Calu3 (cell line): ENCODE results near the gene GCNA. TPM values are rescaled to one million over a fixed set of nuclear protein-coding genes. Genes with fewer than 3 reads are reported as not detected.
"Not testable (repeated sequence)": the region's sequence is repeated elsewhere in the genome, so short reads cannot be mapped to it uniquely, and the experiment has no call there.

Experiments
- BruUV-seq: library from RNA; stranded (reverse); fragments of 400-500 nt; replicated peaks from 2 replicates; lab custom pipeline; 2021; lab: Mats Ljungman, UMichigan
- CTCF ChIA-PET: fragments of 300-600 bp; sonication (Branson Sonifier 250); formaldehyde crosslinking; loops from one replicate; lab custom pipeline; 2022; ENCODE audit warnings: antibody characterized with exemption; lab: Charles Lee
- DNase-seq: peaks from one replicate; pipeline ENCODE4 v3.0.0; 2022
- H3K27ac Mint-ChIP-seq: one replicate; pipeline ENCODE4 v1.8.0; 2022; ENCODE audit warnings: mixed read lengths; ENCODE audit not compliant: unreplicated experiment
- H3K27me3 Mint-ChIP-seq: one replicate; pipeline ENCODE4 v1.8.0; 2022; ENCODE audit warnings: mixed read lengths; ENCODE audit not compliant: unreplicated experiment
- H3K36me3 Mint-ChIP-seq: one replicate; pipeline ENCODE4 v1.8.0; 2022; ENCODE audit warnings: mild to moderate bottlenecking, moderate library complexity, mixed read lengths; ENCODE audit not compliant: insufficient read depth, unreplicated experiment
- H3K4me1 Mint-ChIP-seq: one replicate; pipeline ENCODE4 v1.8.0; 2022; ENCODE audit warnings: mild to moderate bottlenecking, low read depth, mixed read lengths; ENCODE audit not compliant: unreplicated experiment
- H3K4me3 Mint-ChIP-seq: one replicate; pipeline ENCODE4 v1.8.0; 2022; ENCODE audit warnings: mild to moderate bottlenecking, low read depth, moderate library complexity, mixed read lengths; ENCODE audit not compliant: unreplicated experiment
- H3K9me3 Mint-ChIP-seq: one replicate; pipeline ENCODE4 v1.8.0; 2022; ENCODE audit warnings: low read depth, mixed read lengths; ENCODE audit not compliant: unreplicated experiment
- CTCF ChIP-seq: fragments of 200-600 bp; IDR thresholded peaks from one replicate; pipeline ENCODE4 v1.8.0; 2022; ENCODE audit warnings: antibody characterized with exemption; ENCODE audit not compliant: unreplicated experiment
- intact Hi-C: fragments of 100-400 bp; cut with micrococcal nuclease; formaldehyde crosslinking; loops from one replicate; pipeline ENCODE4 v1.10.0; 2022; ENCODE audit not compliant: unreplicated experiment
- total RNA-seq: library from RNA; stranded (reverse); gene quantifications from 2 replicates; pipeline ENCODE4 v1.2.3, GENCODE V29; 2022

Gene GCNA
- total RNA-seq, 1 experiment from 2014 or later: 8.1 TPM

- TF ChIP-seq CTCF: no peak
- Mint-ChIP-seq H3K27ac (no peak overlapping the region), H3K9me3 (no peaks in the 10 kb centered on the region), H3K36me3 (peaks cover 78% of the 10 kb centered on the region), H3K4me1 (peaks cover 17% of the 10 kb centered on the region), H3K27me3 (no peaks in the 10 kb centered on the region), H3K4me3 (no peak overlapping the region)
- DNase-seq: no peak
- CTCF ChIA-PET: no interaction called here
- BruUV-seq: no TSS peak
- intact Hi-C loops: no loop called here
Measured at GRCh38 chrX:71558920-71559319, 19.3 kb upstream of the GCNA start.

GRCh38 chrX:71559773-71560172, 18.5 kb upstream of the GCNA start:
- H3K27me3 Mint-ChIP-seq, BruUV-seq, H3K9me3 Mint-ChIP-seq, H3K4me3 Mint-ChIP-seq, CTCF ChIA-PET, DNase-seq, intact Hi-C loops, H3K27ac Mint-ChIP-seq: not testable (repeated sequence)
- peaks cover 80% of the 10 kb centered on the region for H3K36me3 Mint-ChIP-seq
- peaks cover 17% of the 10 kb centered on the region for H3K4me1 Mint-ChIP-seq

- Mint-ChIP-seq H3K4me3 (no peak overlapping the region), H3K9me3 (no peaks in the 10 kb centered on the region), H3K4me1 (no peaks in the 10 kb centered on the region), H3K27me3 (no peaks in the 10 kb centered on the region), H3K36me3 (peaks cover 79% of the 10 kb centered on the region), H3K27ac (no peak overlapping the region)
- CTCF ChIA-PET: no interaction called here
- DNase-seq: no peak
- no TSS peak for BruUV-seq
- TF ChIP-seq CTCF: no peak
- intact Hi-C loops: no loop called here
Measured at GRCh38 chrX:71563921-71564320, 14.3 kb upstream of the GCNA start.

GRCh38 chrX:71565474-71566041, 12.7 kb upstream of the GCNA start:
- Mint-ChIP-seq H3K4me1 (no peaks in the 10 kb centered on the region), H3K27me3 (no peaks in the 10 kb centered on the region), H3K9me3 (no peaks in the 10 kb centered on the region), H3K36me3 (peaks cover 83% of the 10 kb centered on the region), H3K27ac (no peak overlapping the region), H3K4me3 (no peak overlapping the region)
- CTCF ChIA-PET: no interaction called here
- BruUV-seq: no TSS peak
- no peak for DNase-seq
- intact Hi-C loops: no loop called here
- no peak for TF ChIP-seq CTCF

GRCh38 chrX:71571390-71571789, 6.8 kb upstream of the GCNA start:
- intact Hi-C loops, H3K4me1 Mint-ChIP-seq, H3K4me3 Mint-ChIP-seq, H3K9me3 Mint-ChIP-seq, DNase-seq, BruUV-seq, H3K27ac Mint-ChIP-seq, H3K27me3 Mint-ChIP-seq: not testable (repeated sequence)
- peaks cover 69% of the 10 kb centered on the region for H3K36me3 Mint-ChIP-seq
- CTCF ChIA-PET: interaction anchor here (0.6 kb wide), 1 partner anchor 205 kb away, joined by 4 read pairs; the partner anchor contains the start of gene TAF1
